Erythroblast (primary cell): ENCODE data around the gene GYPB.
"Not testable (repeated sequence)": the region's sequence is repeated elsewhere in the genome, so short reads cannot be mapped to it uniquely, and the experiment has no call there.

ENCODE experiments used
- DNase-seq, 2 experiments: peaks; one replicate each; lab custom pipeline; 2025; lab: John Stamatoyannopoulos, UW
- GATA1 ChIP-seq: IDR thresholded peaks from 2 replicates; pipeline ENCODE4 v1.6.1; 2011; ENCODE audit warnings: low read depth, mild to moderate bottlenecking, control low read depth, low read length, moderate library complexity
- POLR2A ChIP-seq: IDR thresholded peaks from 2 replicates; pipeline ENCODE4 v1.6.1; 2011; ENCODE audit warnings: mild to moderate bottlenecking, low read length

GYPB gene

DNA sequence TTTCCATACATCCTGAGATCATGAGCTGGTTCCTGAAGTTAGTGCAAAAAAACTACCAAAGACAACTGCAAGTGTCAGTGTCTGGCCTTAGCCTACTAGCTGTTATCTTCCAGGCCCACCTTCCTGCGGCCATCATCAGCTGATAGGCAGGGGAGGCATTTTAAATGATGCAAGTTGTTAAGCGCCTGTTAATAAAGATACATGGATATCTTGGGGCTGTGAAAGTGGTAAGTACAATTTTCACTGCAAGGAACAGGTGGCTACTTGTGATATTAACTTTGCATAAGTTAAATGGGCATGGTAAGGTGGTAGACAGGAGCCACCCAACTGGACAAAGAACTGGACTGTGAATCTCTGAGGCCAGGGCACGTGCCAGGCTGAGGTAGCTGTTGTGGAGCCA, at the start of gene GYPB:
Gene GYPB (minus strand): TSS at position 104 of the 400 bp plus-strand sequence. CDS start 93 bp downstream, at position 11.
- DNase-seq: peak; percentile 92 to 98
- TF ChIP-seq GATA1 (peak; percentile 29), POLR2A (peak; percentile 70)

GRCh38 chr4:144061556-144061955, 42.4 kb upstream of the GYPB start:
- DNase-seq: peak; percentile 31 to 34

DNA sequence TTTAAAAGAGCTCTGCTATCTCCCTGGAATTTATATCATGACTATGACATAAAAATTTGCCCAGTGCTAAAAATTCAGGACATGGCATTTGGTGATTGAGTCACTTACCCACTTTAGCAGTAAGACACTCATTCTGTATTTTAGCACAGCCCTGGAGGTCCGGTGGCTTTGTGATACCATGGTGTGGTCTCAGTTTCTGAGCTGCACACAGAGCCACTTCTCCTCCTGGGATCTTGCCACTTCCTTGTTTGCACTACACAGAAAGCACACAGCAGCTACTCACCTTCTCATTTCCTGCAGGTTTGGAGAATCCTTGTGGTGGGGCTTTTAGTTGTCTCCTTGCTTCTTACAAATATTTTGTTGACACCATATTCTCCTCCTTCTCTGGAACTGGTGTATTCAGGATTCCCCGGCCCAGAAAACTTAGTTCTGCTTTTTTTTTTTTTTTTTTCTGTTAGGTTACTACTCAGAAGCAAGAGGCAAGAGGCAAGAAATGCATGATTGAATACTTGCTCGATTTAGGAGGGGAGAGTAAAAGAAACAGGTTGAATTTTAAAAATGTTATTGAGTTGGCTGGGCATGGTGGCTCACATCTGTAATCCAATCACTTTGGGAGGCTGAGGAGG, 41.2 kb upstream of the GYPB start:
- DNase-seq: not testable (repeated sequence)

DNA sequence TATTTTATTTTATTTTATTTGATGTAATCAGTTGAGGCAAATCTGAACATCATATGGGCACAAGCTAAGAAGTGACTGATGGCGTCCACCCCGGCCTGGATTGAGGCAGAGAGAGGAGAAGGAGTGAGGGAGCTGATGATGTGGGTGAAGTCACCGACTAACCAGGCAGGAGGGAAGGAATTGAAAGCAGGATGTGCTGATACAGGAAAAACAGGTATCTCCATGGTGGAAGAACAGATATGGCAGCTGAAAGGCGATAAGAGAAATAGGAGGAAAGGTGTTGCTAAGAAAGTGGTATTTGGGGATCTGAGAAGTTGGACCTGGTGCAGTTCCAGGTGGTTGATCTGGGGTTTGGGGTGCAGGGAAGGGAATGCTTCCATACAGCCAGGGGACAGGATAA, 37.6 kb upstream of the GYPB start:
- TF ChIP-seq GATA1: no peak
- TF ChIP-seq POLR2A: no peak
- DNase-seq: no peak

DNA sequence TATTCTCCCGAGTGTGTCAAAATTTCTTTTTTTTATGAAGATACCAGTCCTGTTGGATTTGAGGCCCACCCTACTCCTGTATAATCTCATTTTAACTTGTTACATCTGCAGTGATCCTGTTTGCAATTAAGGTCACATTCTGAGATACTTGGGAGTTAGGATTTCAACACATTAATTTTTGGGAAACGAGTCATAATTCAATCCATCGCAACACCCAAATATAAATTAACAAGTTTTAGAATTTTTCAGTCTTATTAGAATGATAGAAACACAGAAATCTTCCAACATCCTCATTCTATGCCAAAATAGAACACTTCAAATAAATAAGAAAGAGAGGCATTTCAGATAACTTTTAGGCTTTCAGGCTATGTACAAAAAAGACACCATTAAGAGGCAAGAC, 36.2 kb upstream of the GYPB start:
- not testable (repeated sequence) for DNase-seq

DNA sequence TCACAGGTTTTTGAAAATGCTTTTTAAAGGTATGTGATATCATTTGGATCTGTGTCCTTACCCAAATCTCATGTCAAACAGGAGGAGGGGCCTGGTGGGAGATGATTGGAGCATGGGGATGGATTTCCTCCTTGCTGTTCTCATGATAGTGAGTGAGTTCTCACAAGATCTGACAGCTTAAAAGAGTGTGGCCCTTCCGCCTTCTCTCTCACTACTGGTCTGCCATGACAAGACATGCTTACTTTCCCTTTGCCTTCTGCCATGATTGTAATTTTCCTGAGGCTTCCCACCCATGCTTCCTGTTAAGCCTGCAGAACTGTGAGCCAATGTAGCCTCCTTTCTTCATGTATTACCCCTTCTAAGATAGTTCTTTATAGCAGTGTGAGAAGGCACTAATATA, 32.3 kb upstream of the GYPB start:
- peak in 1 of 2 experiments; percentile 23 for DNase-seq

- peak in 1 of 2 experiments; percentile 17 for DNase-seq
Measured at GRCh38 chr4:144050631-144051030, 31.5 kb upstream of the GYPB start.

DNA sequence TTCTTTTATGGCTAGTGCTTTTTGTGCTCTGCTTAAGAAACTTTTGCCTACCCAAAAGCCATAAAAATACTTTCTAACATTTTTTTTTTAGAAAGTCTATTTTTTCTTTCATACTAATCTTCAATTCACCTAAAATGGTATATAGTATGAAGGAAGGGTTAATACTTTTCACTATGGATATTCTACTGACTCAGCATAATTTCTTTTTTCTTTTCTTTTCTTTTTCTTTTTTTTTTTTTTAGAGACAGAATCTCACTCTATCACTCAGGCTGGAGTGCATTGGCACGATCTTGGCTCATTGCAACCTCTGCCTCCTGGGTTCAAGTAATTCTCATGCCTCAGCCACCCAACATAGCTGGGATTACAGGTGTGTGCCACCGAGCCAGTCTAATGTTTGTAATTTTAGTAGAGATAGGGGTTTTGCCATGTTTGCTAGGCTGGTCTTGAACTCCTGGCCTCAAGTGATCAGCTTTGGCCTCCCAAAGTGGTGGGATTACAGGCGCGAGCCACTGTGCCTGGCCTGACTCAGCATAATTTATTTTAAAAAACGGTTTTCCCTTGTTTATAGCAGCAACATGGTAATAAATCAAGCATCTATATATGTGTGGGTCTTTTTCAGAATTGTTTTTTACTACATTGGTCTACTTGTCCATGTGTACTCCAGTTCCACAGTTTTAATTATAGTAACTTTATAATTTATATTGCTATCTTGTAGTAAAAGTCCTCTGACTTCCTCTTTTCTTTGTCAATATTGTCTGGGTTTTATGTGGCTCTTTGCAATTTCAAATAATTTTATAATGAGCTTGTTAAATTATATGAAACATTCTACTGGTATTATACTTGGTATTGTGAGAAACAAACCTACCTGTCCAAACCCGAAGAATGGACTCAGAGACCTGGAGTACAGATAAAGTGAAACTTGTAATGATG, 30.6 kb upstream of the GYPB start:
- not testable (repeated sequence) for DNase-seq

DNA sequence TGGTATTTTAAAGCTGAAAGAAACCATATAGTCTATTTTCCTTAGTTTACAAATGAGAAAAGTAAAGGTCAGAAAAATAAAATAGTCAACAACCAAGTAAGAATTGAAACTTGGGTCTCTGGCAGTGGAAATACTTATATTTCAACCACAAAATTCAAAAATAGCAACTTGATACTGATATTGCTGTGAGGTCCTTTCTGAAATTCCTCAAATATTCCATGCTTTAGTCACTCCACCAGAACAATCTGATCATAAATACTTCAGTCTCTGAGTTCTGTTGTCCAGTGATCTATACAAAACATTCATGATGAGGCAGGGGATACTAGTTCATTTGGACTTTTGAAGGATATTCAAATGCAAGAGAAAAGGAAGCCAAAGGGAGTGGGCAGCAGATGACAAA, 25.8 kb upstream of the GYPB start:
- DNase-seq: not testable (repeated sequence)

DNA sequence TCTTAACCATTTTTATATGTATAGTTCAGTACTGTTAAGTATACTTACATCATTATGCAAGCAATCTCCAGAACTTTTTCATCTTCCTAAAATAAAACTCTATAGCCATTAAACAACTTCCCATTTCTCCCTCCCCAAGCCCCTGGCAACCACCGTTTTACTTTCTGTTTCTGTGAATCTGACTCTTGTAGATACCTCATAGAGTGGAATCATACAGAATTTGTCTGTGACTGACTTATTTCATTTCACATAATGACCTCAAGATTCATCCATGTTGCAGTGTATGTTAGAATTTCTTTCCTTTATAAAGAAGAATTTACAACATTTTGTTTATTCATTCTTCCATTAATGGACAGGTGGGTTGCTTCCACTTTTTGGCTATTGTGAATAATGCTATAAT, 13.4 kb upstream of the GYPB start:
- DNase-seq: not testable (repeated sequence)

DNA sequence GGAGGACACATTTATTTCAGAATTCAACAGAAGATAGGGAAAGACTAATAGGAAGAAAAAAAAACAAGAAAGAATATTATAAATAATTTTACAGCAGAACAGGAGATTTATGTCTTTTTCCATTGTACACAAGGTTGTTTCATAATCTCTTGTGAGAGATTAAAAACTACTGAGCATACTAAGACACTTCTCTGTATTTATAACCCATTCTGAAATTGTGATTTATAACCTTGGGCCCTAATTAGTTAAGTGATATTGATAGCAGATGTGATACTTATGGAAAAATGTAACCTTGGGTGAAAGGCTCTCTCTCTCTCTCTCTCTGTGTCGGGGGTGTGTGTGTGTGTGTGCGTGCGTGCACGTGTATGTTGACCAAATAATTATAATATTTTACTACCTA, 12.7 kb upstream of the GYPB start:
- not testable (repeated sequence) for DNase-seq

DNA sequence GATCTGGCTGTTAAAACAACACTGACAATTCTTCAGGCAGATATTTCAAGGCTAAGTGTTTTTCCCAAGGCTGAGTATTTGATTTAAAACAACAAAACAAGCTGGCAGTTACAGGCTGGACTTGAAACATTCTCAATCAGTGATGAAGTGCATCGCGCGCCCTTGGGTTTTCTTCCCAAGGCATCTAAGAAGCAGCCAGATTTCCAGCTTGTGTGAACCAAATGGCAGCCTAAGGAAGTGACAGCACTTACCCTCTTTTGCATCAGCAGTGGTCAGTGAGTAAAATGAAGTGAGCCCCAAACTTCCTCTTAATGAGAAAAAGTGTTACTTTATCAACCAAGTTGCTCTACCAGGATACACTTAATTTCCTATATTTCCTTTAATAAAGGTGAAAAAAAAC, 12.2 kb upstream of the GYPB start:
- DNase-seq: not testable (repeated sequence)

DNA sequence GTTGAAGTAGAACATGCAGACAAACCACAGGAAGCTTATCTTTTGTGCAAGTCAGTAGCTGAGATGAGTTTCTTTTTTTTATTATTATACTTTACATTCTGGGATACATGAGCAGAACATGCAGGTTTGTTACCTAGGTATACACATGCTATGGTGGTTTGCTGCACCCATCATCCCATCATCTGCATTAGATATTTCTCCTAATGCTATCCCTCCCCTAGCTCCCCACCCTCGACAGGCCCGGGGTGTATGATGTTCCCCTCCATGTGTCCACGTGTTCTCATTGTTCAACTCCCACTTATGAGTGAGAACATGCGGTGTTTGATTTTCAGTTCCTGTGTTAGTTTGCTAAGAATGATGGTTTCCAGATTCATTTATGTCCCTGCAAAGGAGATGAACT, 11.5 kb upstream of the GYPB start:
- not testable (repeated sequence) for DNase-seq

- not testable (repeated sequence) for DNase-seq
Measured at GRCh38 chr4:144026682-144027081, 7.5 kb upstream of the GYPB start.

- DNase-seq: not testable (repeated sequence)
Measured at GRCh38 chr4:144024399-144025053, 5.3 kb upstream of the GYPB start.

- not testable (repeated sequence) for DNase-seq
Measured at GRCh38 chr4:144022772-144023400, 3.7 kb upstream of the GYPB start.

DNA sequence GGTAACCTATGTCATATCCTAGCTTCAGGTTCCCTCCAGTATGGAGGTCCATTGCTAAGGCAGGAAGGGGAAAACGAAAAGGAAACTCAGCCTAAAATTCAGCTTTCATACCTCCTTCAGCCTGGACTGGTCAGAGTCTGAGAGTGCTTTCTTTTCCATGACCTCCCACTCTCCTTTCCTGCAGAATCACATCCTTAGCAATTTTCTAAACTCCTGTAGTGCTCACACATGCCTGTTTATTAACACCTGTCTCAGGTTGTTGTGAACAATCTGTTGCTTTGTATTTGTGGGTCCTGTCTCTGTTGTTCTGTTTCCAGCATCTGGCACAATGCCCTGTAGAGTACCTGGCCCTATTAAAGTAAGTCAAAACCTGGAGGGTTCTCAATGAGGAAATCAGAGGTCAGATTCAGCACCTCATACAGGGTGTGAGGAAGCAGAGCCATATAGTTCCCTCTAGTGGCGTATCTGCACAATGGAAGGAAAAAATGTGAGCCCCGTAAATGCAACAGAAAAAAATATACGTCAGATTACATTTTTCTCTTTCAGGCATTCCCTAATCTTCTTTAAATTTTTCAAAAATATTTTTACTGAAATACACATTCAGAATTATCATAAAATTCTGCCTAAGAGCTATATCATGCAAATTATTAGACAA, 2.3 kb upstream of the GYPB start:
- DNase-seq: peak; percentile 74 to 79
